ENCODE results near the gene COA1.

- TF ChIP-seq, protein P1, sequence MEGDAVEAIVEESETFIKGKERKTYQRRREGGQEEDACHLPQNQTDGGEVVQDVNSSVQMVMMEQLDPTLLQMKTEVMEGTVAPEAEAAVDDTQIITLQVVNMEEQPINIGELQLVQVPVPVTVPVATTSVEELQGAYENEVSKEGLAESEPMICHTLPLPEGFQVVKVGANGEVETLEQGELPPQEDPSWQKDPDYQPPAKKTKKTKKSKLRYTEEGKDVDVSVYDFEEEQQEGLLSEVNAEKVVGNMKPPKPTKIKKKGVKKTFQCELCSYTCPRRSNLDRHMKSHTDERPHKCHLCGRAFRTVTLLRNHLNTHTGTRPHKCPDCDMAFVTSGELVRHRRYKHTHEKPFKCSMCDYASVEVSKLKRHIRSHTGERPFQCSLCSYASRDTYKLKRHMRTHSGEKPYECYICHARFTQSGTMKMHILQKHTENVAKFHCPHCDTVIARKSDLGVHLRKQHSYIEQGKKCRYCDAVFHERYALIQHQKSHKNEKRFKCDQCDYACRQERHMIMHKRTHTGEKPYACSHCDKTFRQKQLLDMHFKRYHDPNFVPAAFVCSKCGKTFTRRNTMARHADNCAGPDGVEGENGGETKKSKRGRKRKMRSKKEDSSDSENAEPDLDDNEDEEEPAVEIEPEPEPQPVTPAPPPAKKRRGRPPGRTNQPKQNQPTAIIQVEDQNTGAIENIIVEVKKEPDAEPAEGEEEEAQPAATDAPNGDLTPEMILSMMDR (conservative IDR thresholded peaks at IDR 0.05), result no peak
- TF ChIP-seq EZH2 (IDR thresholded peaks at IDR 0.05; ENCODE audit: low read depth), result no peak
These were observed 139.6 kb downstream of the COA1 start for GRCh38 chr7:43589728-43590127.
